ENCODE results near the gene ZFR.

DNA sequence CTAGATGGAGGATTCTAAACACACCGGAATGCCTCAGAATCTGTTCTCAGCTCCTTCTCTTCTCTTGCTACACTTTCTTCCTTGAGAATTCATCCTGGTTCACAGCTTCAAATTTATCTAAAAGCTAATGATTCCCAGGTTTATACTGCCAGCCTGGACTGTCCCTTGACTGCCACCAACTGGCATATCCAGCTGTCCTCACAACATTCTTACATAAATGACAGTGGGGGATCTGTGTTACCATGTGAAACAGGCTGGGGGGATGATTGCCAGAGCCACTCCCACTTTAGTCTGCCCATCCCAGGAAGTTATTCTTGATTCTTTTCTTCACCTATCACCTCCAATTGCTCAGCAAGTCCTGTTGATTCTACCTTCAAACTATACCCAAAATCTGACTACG lies 27.2 kb upstream of the ZFR start:
- TF ChIP-seq, protein P1, sequence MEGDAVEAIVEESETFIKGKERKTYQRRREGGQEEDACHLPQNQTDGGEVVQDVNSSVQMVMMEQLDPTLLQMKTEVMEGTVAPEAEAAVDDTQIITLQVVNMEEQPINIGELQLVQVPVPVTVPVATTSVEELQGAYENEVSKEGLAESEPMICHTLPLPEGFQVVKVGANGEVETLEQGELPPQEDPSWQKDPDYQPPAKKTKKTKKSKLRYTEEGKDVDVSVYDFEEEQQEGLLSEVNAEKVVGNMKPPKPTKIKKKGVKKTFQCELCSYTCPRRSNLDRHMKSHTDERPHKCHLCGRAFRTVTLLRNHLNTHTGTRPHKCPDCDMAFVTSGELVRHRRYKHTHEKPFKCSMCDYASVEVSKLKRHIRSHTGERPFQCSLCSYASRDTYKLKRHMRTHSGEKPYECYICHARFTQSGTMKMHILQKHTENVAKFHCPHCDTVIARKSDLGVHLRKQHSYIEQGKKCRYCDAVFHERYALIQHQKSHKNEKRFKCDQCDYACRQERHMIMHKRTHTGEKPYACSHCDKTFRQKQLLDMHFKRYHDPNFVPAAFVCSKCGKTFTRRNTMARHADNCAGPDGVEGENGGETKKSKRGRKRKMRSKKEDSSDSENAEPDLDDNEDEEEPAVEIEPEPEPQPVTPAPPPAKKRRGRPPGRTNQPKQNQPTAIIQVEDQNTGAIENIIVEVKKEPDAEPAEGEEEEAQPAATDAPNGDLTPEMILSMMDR (IDR thresholded peaks at IDR 0.05; ENCODE audit: low read depth, low read length) = no peak
- TF ChIP-seq EZH2phosphoT487 (IDR thresholded peaks at IDR 0.05; ENCODE audit: low read depth) = no peak

All from OCI-LY3 (cell line).